K562 (cell line): ENCODE results near the gene FKBP1B. TPM values are rescaled to one million over a fixed set of nuclear protein-coding genes. Genes with fewer than 3 reads are reported as not detected.
A peak's percentile ranks its signal among the peaks of the same experiment; 100 is the strongest.

Experiments used
- CC2D1A ChIP-seq: fragments of 450-650 bp; IDR thresholded peaks from 2 replicates; pipeline ENCODE4 v1.6.1; 2017; ENCODE audit warnings: mild to moderate bottlenecking
- CHD1 ChIP-seq: fragments of 200-600 bp; sonication (generic); IDR thresholded peaks from one replicate; pipeline ENCODE4 v1.6.1; 2012; ENCODE audit warnings: mild to moderate bottlenecking, moderate library complexity, low read length, inconsistent platforms
- NR2F6 ChIP-seq: fragments of 450-650 bp; formaldehyde crosslinking; IDR thresholded peaks from 2 replicates; pipeline ENCODE4 v1.4.0; 2020; ENCODE audit warnings: mild to moderate bottlenecking
- POLR2AphosphoS2 ChIP-seq: IDR thresholded peaks from 2 replicates; pipeline ENCODE4 v1.6.1; 2012; ENCODE audit warnings: low read length, improper control_type of control experiment
- SUPT5H ChIP-seq: fragments of 450-650 bp; IDR thresholded peaks from 2 replicates; pipeline ENCODE4 v1.6.1; 2016
- YY1 ChIP-seq, 3 experiments: IDR thresholded peaks; 2 replicates each; pipeline ENCODE4 v1.6.1; 2011; ENCODE audit warnings: low read length in 2 of 3, mild to moderate bottlenecking in 2 of 3, moderate library complexity in 2 of 3, borderline replicate concordance in 1 of 3, control low read depth in 1 of 3, low read depth in 1 of 3; ENCODE audit not compliant: insufficient read depth in 3 of 3, insufficient replicate concordance in 2 of 3, control insufficient read depth in 1 of 3, insufficient read length in 1 of 3; ENCODE audit errors: extremely low read depth in 1 of 3
- ZNF79 ChIP-seq: fragments of 250-450 bp; sonication (Bioruptor Pico); IDR thresholded peaks from 2 replicates; pipeline ENCODE4 v1.4.0; 2020; ENCODE audit warnings: low read depth, mild to moderate bottlenecking, moderate library complexity
- polyA plus RNA-seq, 8 experiments: library from polyadenylated mRNA; depleted of rRNA in 4 of 8; stranded (reverse) in 5 of 8; unstranded in 3 of 8; fragments of >200 nt; fragmentation: Nextera tagmentation in 2 of 8; fragmentation: Illumina TruSeq in 1 of 8; extraction: Ambion mirVana in 2 of 8; extraction: Trizol in 1 of 8; gene quantifications; 2 replicates each; pipeline versions ENCODE4 v1.2.1 to v1.2.3, GENCODE V29; 2011 to 2014; ENCODE audit warnings: inconsistent platforms in 1 of 8, missing spikeins in 1 of 8
- total RNA-seq, 7 experiments: library from RNA; depleted of rRNA in 6 of 7; stranded (reverse); fragments of >200 nt in 6 of 7; fragmentation: Illumina TruSeq in 2 of 7; extraction: Trizol in 2 of 7; gene quantifications; 2 replicates each; pipeline versions ENCODE4 v1.2.1 to v1.2.3, GENCODE V29; 2011 to 2021; ENCODE audit warnings: low replicate concordance in 1 of 7
- TF ChIP-seq, protein P1 (sequence below): sonication (generic); formaldehyde crosslinking; IDR thresholded peaks from 2 replicates; pipeline ENCODE4 v1.8.1; 2023; ENCODE audit warnings: mild to moderate bottlenecking, missing genetic modification reagents
- TF ChIP-seq, protein P2 (sequence below): sonication (generic); formaldehyde crosslinking; IDR thresholded peaks from 2 replicates; pipeline ENCODE4 v1.4.0; 2020; ENCODE audit warnings: mild to moderate bottlenecking, missing genetic modification reagents
- TF ChIP-seq, protein P3 (sequence below): sonication (generic); formaldehyde crosslinking; IDR thresholded peaks from 2 replicates; pipeline ENCODE4 v1.9.0; 2022; ENCODE audit warnings: mild to moderate bottlenecking, missing genetic modification reagents
- TF ChIP-seq, protein P4 (sequence below): fragments of 450-650 bp; formaldehyde crosslinking; IDR thresholded peaks from 2 replicates; pipeline ENCODE4 v1.4.0; 2020; ENCODE audit warnings: mild to moderate bottlenecking, moderate library complexity
- TF ChIP-seq, protein P5 (sequence below), 3 experiments: IDR thresholded peaks in 2 of 3; conservative IDR thresholded peaks in 1 of 3; 2 replicates each; pipeline ENCODE4 v1.5.1; 2011 to 2012; ENCODE audit warnings: low read length in 3 of 3, mild to moderate bottlenecking in 3 of 3, control low read depth in 2 of 3, improper control_type of control experiment in 1 of 3, inconsistent platforms in 1 of 3, low read depth in 1 of 3, mixed read lengths in 1 of 3, moderate library complexity in 1 of 3; ENCODE audit not compliant: insufficient read depth in 2 of 3

FKBP1B gene
- total and polyA plus RNA-seq, 9 of the 15 experiments (the other 6 are each of a cell fraction or from before 2014, with no cell fraction given) = 0.58 to 9.4 (median 1.6) TPM

DNA sequence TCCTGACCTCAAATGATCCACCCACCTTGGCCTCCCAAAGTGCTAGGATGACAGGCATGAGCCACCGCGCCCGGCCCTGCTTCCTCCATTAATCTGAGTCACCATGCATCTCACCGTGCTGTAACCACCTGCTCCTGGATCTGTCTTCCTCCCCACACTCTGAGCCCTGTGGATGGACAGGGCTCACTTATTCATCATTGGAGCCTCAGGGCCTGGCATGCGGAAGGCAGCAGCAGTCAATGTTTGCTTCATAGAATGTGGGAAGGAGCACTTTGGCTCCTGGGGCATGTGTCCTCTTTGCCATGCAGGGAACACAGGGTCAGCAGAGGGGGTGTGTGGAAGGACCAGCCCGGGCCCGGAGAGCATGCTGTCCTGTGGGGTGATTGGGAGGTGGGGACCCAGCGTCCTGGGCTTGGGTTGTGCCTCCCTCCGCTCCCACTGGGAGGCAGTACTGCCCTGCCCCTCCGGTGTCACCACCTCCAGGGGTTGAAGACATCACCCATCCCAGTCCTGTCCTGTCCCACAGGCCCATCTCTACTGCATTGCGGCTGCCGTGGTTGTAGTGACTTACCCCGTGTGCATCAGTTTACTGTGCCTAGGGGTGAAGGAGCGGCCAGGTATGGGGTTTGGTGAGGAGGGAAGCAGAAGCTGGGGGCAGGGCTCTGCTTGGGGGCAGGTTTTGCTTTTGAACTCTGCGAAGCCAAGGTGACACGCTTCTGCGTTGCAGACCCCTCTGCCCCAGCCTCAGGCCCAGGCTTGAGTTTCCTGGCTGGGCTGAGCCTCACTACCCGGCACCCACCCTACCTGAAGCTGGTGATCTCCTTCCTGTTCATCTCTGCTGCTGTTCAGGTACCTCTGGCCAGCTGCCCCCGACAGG, 28.2 kb upstream of the FKBP1B start (continued):
- TF ChIP-seq YY1 (IDR thresholded peaks at IDR 0.05; ENCODE audit: borderline replicate concordance in 1 of 3, control insufficient read depth in 1 of 3, extremely low read depth in 1 of 3, insufficient read depth in 3 of 3, insufficient read length in 1 of 3, insufficient replicate concordance in 2 of 3, low read depth in 1 of 3, low read length in 2 of 3) (peak in 1 of 3 experiments; percentile 6), NR2F6 (CRISPR knock-in tag) (no peak), SUPT5H (no peak), CC2D1A (peak; percentile 52; the same call in 1 of the 2 replicates), CHD1 (no peak), POLR2AphosphoS2 (peak; percentile 41; the same call in 1 of the 2 replicates), ZNF79 (no peak)
- TF ChIP-seq, protein P1, sequence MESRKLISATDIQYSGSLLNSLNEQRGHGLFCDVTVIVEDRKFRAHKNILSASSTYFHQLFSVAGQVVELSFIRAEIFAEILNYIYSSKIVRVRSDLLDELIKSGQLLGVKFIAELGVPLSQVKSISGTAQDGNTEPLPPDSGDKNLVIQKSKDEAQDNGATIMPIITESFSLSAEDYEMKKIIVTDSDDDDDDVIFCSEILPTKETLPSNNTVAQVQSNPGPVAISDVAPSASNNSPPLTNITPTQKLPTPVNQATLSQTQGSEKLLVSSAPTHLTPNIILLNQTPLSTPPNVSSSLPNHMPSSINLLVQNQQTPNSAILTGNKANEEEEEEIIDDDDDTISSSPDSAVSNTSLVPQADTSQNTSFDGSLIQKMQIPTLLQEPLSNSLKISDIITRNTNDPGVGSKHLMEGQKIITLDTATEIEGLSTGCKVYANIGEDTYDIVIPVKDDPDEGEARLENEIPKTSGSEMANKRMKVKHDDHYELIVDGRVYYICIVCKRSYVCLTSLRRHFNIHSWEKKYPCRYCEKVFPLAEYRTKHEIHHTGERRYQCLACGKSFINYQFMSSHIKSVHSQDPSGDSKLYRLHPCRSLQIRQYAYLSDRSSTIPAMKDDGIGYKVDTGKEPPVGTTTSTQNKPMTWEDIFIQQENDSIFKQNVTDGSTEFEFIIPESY = peak; percentile 47; the same call in 1 of the 2 replicates
- TF ChIP-seq, protein P2, sequence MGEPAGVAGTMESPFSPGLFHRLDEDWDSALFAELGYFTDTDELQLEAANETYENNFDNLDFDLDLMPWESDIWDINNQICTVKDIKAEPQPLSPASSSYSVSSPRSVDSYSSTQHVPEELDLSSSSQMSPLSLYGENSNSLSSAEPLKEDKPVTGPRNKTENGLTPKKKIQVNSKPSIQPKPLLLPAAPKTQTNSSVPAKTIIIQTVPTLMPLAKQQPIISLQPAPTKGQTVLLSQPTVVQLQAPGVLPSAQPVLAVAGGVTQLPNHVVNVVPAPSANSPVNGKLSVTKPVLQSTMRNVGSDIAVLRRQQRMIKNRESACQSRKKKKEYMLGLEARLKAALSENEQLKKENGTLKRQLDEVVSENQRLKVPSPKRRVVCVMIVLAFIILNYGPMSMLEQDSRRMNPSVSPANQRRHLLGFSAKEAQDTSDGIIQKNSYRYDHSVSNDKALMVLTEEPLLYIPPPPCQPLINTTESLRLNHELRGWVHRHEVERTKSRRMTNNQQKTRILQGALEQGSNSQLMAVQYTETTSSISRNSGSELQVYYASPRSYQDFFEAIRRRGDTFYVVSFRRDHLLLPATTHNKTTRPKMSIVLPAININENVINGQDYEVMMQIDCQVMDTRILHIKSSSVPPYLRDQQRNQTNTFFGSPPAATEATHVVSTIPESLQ (CRISPR knock-in tag) = no peak
- TF ChIP-seq, protein P3, sequence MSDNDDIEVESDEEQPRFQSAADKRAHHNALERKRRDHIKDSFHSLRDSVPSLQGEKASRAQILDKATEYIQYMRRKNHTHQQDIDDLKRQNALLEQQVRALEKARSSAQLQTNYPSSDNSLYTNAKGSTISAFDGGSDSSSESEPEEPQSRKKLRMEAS (CRISPR knock-in tag) = peak; percentile 37; the same call in 1 of the 2 replicates
- TF ChIP-seq, protein P4, sequence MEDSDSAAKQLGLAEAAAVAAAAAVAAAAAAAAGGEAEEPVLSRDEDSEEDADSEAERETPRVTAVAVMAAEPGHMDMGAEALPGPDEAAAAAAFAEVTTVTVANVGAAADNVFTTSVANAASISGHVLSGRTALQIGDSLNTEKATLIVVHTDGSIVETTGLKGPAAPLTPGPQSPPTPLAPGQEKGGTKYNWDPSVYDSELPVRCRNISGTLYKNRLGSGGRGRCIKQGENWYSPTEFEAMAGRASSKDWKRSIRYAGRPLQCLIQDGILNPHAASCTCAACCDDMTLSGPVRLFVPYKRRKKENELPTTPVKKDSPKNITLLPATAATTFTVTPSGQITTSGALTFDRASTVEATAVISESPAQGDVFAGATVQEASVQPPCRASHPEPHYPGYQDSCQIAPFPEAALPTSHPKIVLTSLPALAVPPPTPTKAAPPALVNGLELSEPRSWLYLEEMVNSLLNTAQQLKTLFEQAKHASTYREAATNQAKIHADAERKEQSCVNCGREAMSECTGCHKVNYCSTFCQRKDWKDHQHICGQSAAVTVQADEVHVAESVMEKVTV (CRISPR knock-in tag) = 0 out of 2 replicates have a peak, but pooled peaks have one; percentile 21
- TF ChIP-seq, protein P5, sequence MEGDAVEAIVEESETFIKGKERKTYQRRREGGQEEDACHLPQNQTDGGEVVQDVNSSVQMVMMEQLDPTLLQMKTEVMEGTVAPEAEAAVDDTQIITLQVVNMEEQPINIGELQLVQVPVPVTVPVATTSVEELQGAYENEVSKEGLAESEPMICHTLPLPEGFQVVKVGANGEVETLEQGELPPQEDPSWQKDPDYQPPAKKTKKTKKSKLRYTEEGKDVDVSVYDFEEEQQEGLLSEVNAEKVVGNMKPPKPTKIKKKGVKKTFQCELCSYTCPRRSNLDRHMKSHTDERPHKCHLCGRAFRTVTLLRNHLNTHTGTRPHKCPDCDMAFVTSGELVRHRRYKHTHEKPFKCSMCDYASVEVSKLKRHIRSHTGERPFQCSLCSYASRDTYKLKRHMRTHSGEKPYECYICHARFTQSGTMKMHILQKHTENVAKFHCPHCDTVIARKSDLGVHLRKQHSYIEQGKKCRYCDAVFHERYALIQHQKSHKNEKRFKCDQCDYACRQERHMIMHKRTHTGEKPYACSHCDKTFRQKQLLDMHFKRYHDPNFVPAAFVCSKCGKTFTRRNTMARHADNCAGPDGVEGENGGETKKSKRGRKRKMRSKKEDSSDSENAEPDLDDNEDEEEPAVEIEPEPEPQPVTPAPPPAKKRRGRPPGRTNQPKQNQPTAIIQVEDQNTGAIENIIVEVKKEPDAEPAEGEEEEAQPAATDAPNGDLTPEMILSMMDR (IDR thresholded peaks at IDR 0.05 in 2 of 3, conservative IDR thresholded peaks at IDR 0.05 in 1 of 3; ENCODE audit: insufficient read depth in 2 of 3, low read depth in 1 of 3, low read length in 3 of 3) = peak; percentile 72 to 85 (median 78)
